ENCODE measurements around the gene SF3B4. TPM values are rescaled to one million over a fixed set of nuclear protein-coding genes. Genes with fewer than 3 reads are reported as not detected.

SF3B4 gene
- total RNA-seq, 1 experiment from 2014 or later = 120 TPM

- ChIA-PET CTCF (no interaction called here), POLR2A (no interaction called here)
Observed at GRCh38 chr1:149931212-149931790, 3.7 kb upstream of the SF3B4 start.

GRCh38 chr1:149929856-149930255, 2.3 kb upstream of the SF3B4 start:
- Histone ChIP-seq H3K9me3 (ENCODE audit: control insufficient read depth, insufficient read depth, low read depth, low read length) (no peaks in the 10 kb centered on the region), H3K4me1 (ENCODE audit: control insufficient read depth, insufficient read depth, low read length) (peaks cover 25% of the 10 kb centered on the region), H3K27me3 (ENCODE audit: control insufficient read depth, insufficient read depth, low read length) (no peaks in the 10 kb centered on the region), H3K4me3 (ENCODE audit: low read depth in 2 of 2, low read length in 2 of 2) (no peak overlapping the region), H3K36me3 (ENCODE audit: control insufficient read depth, insufficient read depth, low read length) (peaks cover 20% of the 10 kb centered on the region), H3K27ac (ENCODE audit: low read length) (no peak overlapping the region; the same call in none of the 2 replicates)
- intact Hi-C loops (cut with micrococcal nuclease; ENCODE audit: unreplicated experiment) (no loop called here), in situ Hi-C loops (cut with HindIII; ENCODE audit: low pct_unique_long_range_greater_than_20kb, low sequenced_read_pairs) (no loop called here)
- CTCF ChIA-PET = no interaction called here
- BruUV-seq (replicated peaks) = no TSS peak
- no peak for DNase-seq (ENCODE audit: low read depth, low spot score)
- TF ChIP-seq, protein P1, sequence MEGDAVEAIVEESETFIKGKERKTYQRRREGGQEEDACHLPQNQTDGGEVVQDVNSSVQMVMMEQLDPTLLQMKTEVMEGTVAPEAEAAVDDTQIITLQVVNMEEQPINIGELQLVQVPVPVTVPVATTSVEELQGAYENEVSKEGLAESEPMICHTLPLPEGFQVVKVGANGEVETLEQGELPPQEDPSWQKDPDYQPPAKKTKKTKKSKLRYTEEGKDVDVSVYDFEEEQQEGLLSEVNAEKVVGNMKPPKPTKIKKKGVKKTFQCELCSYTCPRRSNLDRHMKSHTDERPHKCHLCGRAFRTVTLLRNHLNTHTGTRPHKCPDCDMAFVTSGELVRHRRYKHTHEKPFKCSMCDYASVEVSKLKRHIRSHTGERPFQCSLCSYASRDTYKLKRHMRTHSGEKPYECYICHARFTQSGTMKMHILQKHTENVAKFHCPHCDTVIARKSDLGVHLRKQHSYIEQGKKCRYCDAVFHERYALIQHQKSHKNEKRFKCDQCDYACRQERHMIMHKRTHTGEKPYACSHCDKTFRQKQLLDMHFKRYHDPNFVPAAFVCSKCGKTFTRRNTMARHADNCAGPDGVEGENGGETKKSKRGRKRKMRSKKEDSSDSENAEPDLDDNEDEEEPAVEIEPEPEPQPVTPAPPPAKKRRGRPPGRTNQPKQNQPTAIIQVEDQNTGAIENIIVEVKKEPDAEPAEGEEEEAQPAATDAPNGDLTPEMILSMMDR (IDR thresholded peaks at IDR 0.05) = no peak
- no peak for TF ChIP-seq TCF7L2 (IDR thresholded peaks at IDR 0.05; ENCODE audit: low read depth, low read length)
- TF ChIP-seq SIN3A (IDR thresholded peaks at IDR 0.05; ENCODE audit: borderline replicate concordance, insufficient read depth, low read depth, low read length) = no peak
- TF ChIP-seq, protein P2, sequence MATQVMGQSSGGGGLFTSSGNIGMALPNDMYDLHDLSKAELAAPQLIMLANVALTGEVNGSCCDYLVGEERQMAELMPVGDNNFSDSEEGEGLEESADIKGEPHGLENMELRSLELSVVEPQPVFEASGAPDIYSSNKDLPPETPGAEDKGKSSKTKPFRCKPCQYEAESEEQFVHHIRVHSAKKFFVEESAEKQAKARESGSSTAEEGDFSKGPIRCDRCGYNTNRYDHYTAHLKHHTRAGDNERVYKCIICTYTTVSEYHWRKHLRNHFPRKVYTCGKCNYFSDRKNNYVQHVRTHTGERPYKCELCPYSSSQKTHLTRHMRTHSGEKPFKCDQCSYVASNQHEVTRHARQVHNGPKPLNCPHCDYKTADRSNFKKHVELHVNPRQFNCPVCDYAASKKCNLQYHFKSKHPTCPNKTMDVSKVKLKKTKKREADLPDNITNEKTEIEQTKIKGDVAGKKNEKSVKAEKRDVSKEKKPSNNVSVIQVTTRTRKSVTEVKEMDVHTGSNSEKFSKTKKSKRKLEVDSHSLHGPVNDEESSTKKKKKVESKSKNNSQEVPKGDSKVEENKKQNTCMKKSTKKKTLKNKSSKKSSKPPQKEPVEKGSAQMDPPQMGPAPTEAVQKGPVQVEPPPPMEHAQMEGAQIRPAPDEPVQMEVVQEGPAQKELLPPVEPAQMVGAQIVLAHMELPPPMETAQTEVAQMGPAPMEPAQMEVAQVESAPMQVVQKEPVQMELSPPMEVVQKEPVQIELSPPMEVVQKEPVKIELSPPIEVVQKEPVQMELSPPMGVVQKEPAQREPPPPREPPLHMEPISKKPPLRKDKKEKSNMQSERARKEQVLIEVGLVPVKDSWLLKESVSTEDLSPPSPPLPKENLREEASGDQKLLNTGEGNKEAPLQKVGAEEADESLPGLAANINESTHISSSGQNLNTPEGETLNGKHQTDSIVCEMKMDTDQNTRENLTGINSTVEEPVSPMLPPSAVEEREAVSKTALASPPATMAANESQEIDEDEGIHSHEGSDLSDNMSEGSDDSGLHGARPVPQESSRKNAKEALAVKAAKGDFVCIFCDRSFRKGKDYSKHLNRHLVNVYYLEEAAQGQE (IDR thresholded peaks at IDR 0.05; ENCODE audit: insufficient read depth in 1 of 2, low read depth in 2 of 2, low read length in 1 of 2) = no peak
- no peak for TF ChIP-seq POLR2AphosphoS5 (IDR thresholded peaks at IDR 0.05; ENCODE audit: low read depth, low read length)
- POLR2A ChIA-PET = no interaction called here
- no peak for ATAC-seq

More at GRCh38 chr1:149931212-149931790, 3.7 kb upstream of the SF3B4 start:
- no peaks in the 10 kb centered on the region for H3K9me3 ChIP-seq (ENCODE audit: control insufficient read depth, insufficient read depth, low read depth, low read length)
- intact Hi-C loops (cut with micrococcal nuclease; ENCODE audit: unreplicated experiment) = no loop called here
- DNase-seq (ENCODE audit: low read depth, low spot score) = no peak
- H3K27ac ChIP-seq (ENCODE audit: low read length) = no peak overlapping the region
- H3K36me3 ChIP-seq (ENCODE audit: control insufficient read depth, insufficient read depth, low read length) = peaks cover 9% of the 10 kb centered on the region
- no peaks in the 10 kb centered on the region for H3K27me3 ChIP-seq (ENCODE audit: control insufficient read depth, insufficient read depth, low read length)
- no TSS peak for BruUV-seq (replicated peaks)
- no peak for ATAC-seq
- H3K4me3 ChIP-seq (ENCODE audit: low read depth in 2 of 2, low read length in 2 of 2) = no peak overlapping the region
- in situ Hi-C loops (cut with HindIII; ENCODE audit: low pct_unique_long_range_greater_than_20kb, low sequenced_read_pairs) = no loop called here
- TF ChIP-seq, protein P2 (IDR thresholded peaks at IDR 0.05; ENCODE audit: insufficient read depth in 1 of 2, low read depth in 2 of 2, low read length in 1 of 2) = no peak
- TF ChIP-seq, protein P1 (IDR thresholded peaks at IDR 0.05) = no peak
- TF ChIP-seq SIN3A (IDR thresholded peaks at IDR 0.05; ENCODE audit: borderline replicate concordance, insufficient read depth, low read depth, low read length) (no peak), TCF7L2 (IDR thresholded peaks at IDR 0.05; ENCODE audit: low read depth, low read length) (no peak), POLR2AphosphoS5 (IDR thresholded peaks at IDR 0.05; ENCODE audit: low read depth, low read length) (no peak)
- peaks cover 17% of the 10 kb centered on the region for H3K4me1 ChIP-seq (ENCODE audit: control insufficient read depth, insufficient read depth, low read length)
